Prostate gland (tissue), 2 donors: Measurements from ENCODE around the gene MAPK9.

Experiments used
- CTCF ChIP-seq, 4 experiments: fragments of 200-600 bp in 2 of 4; fragments of 450-650 bp in 2 of 4; sonication (generic) in 2 of 4; IDR thresholded peaks; 1 replicate in 3 of 4; 2 replicates in 1 of 4; pipeline ENCODE4 v1.5.1; 2016 to 2019; ENCODE audit warnings: antibody characterized with exemption in 4 of 4, mild to moderate bottlenecking in 2 of 4, moderate library complexity in 2 of 4
- POLR2A ChIP-seq: fragments of 450-650 bp; IDR thresholded peaks from one replicate; pipeline ENCODE4 v1.6.1; 2016; ENCODE audit warnings: antibody characterized with exemption, mild to moderate bottlenecking

GRCh38 chr5:180311216-180311615 is 19.3 kb upstream of the MAPK9 start:
- TF ChIP-seq CTCF (IDR thresholded peaks at IDR 0.05) (no peak), POLR2A (no peak)
